MM.1S (cell line): ENCODE data around the gene GPR52.
"Not testable (repeated sequence)": the region's sequence is repeated elsewhere in the genome, so short reads cannot be mapped to it uniquely, and the experiment has no call there.

ENCODE experiments used
- DNase-seq: peaks from one replicate; pipeline ENCODE4 v3.0.0-alpha.2; 2015
- H2AFZ ChIP-seq: fragments of 300-600 bp; sonication (generic); 2 replicates; pipeline ENCODE4 v1.6.0; 2016; ENCODE audit warnings: antibody characterized with exemption, low read length
- H3F3A ChIP-seq: fragments of 300-600 bp; sonication (generic); 2 replicates; pipeline ENCODE4 v1.6.1; 2016; ENCODE audit warnings: mild to moderate bottlenecking, antibody characterized with exemption, low read length, moderate library complexity, mixed read lengths; ENCODE audit not compliant: insufficient read depth
- H3K27ac ChIP-seq: fragments of 300-600 bp; sonication (generic); 2 replicates; pipeline ENCODE4 v1.5.1; 2016; ENCODE audit warnings: mild to moderate bottlenecking, low read length
- H3K27me3 ChIP-seq: fragments of 300-600 bp; sonication (generic); replicated peaks from 2 replicates; pipeline ENCODE4 v1.6.0; 2016; ENCODE audit warnings: low read length; ENCODE audit not compliant: insufficient read depth
- H3K36me3 ChIP-seq: fragments of 300-600 bp; sonication (generic); replicated peaks from 2 replicates; pipeline ENCODE4 v1.6.1; 2016; ENCODE audit warnings: mild to moderate bottlenecking, low read length, mixed read lengths; ENCODE audit not compliant: insufficient read depth
- H3K4me1 ChIP-seq: fragments of 300-600 bp; sonication (generic); 2 replicates; pipeline ENCODE4 v1.6.1; 2016; ENCODE audit warnings: low read length, mixed read lengths
- H3K4me2 ChIP-seq: fragments of 300-600 bp; sonication (generic); 2 replicates; pipeline ENCODE4 v1.6.0; 2016; ENCODE audit warnings: low read depth, low read length
- H3K4me3 ChIP-seq: fragments of 300-600 bp; sonication (generic); 2 replicates; pipeline ENCODE4 v1.5.1; 2016; ENCODE audit warnings: low read length, mixed read lengths
- H3K79me2 ChIP-seq: fragments of 300-600 bp; sonication (generic); 2 replicates; pipeline ENCODE4 v1.6.1; 2016; ENCODE audit warnings: mixed run types, low read length, mixed read lengths
- H3K9ac ChIP-seq: fragments of 300-600 bp; sonication (generic); 2 replicates; pipeline ENCODE4 v1.6.1; 2016; ENCODE audit warnings: low read length, mixed read lengths
- H3K9me2 ChIP-seq: fragments of 300-600 bp; sonication (generic); replicated peaks from 2 replicates; pipeline ENCODE4 v1.6.1; 2016; ENCODE audit warnings: mild to moderate bottlenecking, low read length, mixed read lengths; ENCODE audit not compliant: insufficient read depth
- H3K9me3 ChIP-seq: fragments of 300-600 bp; sonication (generic); replicated peaks from 2 replicates; pipeline ENCODE4 v1.6.1; 2016; ENCODE audit warnings: mild to moderate bottlenecking, low read length, mixed read lengths; ENCODE audit not compliant: insufficient read depth
- H4K20me1 ChIP-seq: fragments of 300-600 bp; sonication (generic); 2 replicates; pipeline ENCODE4 v1.6.1; 2016; ENCODE audit warnings: mild to moderate bottlenecking, low read length, moderate library complexity, mixed read lengths; ENCODE audit not compliant: insufficient read depth
- EZH2 ChIP-seq: fragments of 300-600 bp; sonication (generic); optimal IDR thresholded peaks from 2 replicates; pipeline ENCODE3; 2017; ENCODE audit warnings: low read depth, mild to moderate bottlenecking, antibody characterized with exemption, low read length, mixed read lengths
- EZH2phosphoT487 ChIP-seq: fragments of 300-600 bp; sonication (generic); IDR thresholded peaks from 2 replicates; pipeline ENCODE4 v1.6.1; 2018; ENCODE audit warnings: antibody characterized with exemption, low read length
- TF ChIP-seq, protein P1 (sequence below): fragments of 300-600 bp; sonication (generic); IDR thresholded peaks from 2 replicates; pipeline ENCODE4 v1.5.1; 2016; ENCODE audit warnings: antibody characterized with exemption, low read length, mixed read lengths

GPR52 gene

DNA sequence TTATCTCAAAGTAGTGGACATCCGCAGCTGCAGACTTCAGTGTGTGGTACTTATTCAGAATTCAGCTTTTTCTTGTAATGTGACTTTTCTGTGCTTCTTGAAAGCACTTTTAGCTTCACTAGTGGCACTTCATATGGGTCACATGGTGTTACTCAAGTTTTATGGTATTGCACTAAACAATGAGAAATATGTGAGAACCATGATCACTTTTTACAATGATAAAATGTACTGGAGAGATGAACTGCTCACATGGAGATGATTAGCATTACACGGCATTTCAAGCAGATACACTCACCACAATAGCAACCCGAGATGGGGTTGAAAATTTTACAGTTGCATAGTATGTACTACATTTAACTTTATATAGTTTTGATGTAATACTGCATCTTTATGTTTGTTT, 40.1 kb upstream of the GPR52 start:
- no peak for DNase-seq
- H3F3A ChIP-seq: no peaks in the 10 kb centered on the region
- no peaks in the 10 kb centered on the region for H3K4me1 ChIP-seq
- TF ChIP-seq, protein P1, sequence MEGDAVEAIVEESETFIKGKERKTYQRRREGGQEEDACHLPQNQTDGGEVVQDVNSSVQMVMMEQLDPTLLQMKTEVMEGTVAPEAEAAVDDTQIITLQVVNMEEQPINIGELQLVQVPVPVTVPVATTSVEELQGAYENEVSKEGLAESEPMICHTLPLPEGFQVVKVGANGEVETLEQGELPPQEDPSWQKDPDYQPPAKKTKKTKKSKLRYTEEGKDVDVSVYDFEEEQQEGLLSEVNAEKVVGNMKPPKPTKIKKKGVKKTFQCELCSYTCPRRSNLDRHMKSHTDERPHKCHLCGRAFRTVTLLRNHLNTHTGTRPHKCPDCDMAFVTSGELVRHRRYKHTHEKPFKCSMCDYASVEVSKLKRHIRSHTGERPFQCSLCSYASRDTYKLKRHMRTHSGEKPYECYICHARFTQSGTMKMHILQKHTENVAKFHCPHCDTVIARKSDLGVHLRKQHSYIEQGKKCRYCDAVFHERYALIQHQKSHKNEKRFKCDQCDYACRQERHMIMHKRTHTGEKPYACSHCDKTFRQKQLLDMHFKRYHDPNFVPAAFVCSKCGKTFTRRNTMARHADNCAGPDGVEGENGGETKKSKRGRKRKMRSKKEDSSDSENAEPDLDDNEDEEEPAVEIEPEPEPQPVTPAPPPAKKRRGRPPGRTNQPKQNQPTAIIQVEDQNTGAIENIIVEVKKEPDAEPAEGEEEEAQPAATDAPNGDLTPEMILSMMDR: no peak
- TF ChIP-seq EZH2phosphoT487 (no peak), EZH2 (no peak)
- H2AFZ ChIP-seq: no peak overlapping the region
- H3K4me3 ChIP-seq: no peak overlapping the region
- H3K27me3 ChIP-seq: no peaks in the 10 kb centered on the region
- no peak overlapping the region for H3K27ac ChIP-seq
- no peak overlapping the region for H3K4me2 ChIP-seq
- no peaks in the 10 kb centered on the region for H3K9me2 ChIP-seq
- H3K79me2 ChIP-seq: no peaks in the 10 kb centered on the region
- H3K36me3 ChIP-seq: no peaks in the 10 kb centered on the region
- H3K9me3 ChIP-seq: no peaks in the 10 kb centered on the region
- H4K20me1 ChIP-seq: no peaks in the 10 kb centered on the region
- H3K9ac ChIP-seq: no peak overlapping the region

DNA sequence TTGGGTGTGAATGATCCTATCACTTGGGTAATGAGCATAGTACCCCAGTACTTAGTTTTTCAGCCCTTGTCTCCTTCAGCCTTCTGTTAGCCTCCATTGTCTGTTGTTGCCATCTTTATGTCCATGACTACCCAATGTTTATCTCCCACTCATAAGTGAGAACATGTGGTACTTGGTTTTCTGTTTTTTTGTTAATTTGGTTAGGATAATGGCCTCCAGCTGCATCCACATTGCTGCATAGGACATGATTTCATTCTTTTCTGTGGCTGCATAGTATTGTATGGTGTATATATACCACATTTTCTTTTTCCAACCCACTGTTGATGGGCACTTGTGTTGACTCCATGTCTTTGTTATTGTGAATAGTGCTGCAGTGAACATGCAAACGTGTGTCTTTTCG, 39.6 kb upstream of the GPR52 start:
- Histone ChIP-seq H3K27ac (no peak overlapping the region), H3K79me2 (no peaks in the 10 kb centered on the region), H3K36me3 (no peaks in the 10 kb centered on the region), H3K27me3 (no peaks in the 10 kb centered on the region), H3K4me1 (no peaks in the 10 kb centered on the region), H3K9ac (no peak overlapping the region), H3K9me2 (no peaks in the 10 kb centered on the region), H2AFZ (no peak overlapping the region), H3K4me2 (no peak overlapping the region), H3K9me3 (no peaks in the 10 kb centered on the region), H3K4me3 (no peak overlapping the region), H4K20me1 (no peaks in the 10 kb centered on the region), H3F3A (no peaks in the 10 kb centered on the region)
- TF ChIP-seq EZH2phosphoT487 (no peak), EZH2 (no peak)
- TF ChIP-seq, protein P1: no peak
- DNase-seq: no peak

DNA sequence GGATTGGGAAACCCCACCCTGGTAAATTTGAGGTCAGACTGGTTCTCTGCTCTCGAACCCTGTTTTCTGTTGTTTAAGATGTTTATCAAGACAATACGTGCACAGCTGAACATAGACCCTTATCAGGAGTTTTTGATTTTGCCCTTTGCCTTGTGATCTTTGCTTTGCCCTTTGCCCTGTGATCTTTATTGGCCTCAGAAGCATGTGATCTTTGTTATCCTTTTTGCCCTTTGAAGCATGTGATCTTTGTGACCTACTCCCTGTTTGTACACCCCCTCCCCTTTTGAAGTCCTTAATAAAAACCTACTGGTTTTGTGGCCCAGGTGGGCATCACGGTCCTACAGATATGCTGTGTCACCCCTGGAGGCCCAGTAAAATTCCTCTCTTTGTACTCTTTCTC, 38.0 kb upstream of the GPR52 start:
- not testable (repeated sequence) for H3K9me3 ChIP-seq, H3K27ac ChIP-seq, H3K4me2 ChIP-seq, H3K27me3 ChIP-seq, H3K4me3 ChIP-seq, H3K9ac ChIP-seq, H4K20me1 ChIP-seq, H2AFZ ChIP-seq, H3K36me3 ChIP-seq, H3K79me2 ChIP-seq, H3K4me1 ChIP-seq, DNase-seq, H3K9me2 ChIP-seq, H3F3A ChIP-seq

DNA sequence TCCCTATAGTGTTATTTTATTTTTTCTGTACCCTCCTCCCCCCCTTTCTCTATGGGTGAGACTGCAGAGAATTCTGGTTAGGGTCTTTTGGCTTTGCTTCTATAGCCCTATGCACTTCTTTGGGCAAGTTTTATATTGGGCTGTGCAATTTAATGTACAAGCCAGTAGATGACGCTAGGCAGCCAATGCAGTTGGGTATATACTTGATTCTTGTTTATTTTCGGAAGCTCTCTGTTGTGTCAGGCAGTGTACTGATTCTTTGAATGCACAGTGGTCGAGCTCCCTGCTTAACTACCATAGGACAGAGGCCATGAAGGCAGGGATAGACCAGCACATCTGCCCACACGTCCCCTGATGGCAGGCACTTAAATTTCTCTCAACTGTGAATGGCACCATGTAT, 34.1 kb upstream of the GPR52 start:
- Histone ChIP-seq H2AFZ (no peak overlapping the region), H3K4me3 (no peak overlapping the region), H3K4me1 (no peaks in the 10 kb centered on the region), H3K9me3 (no peaks in the 10 kb centered on the region), H3K27ac (no peak overlapping the region), H3K9ac (no peak overlapping the region), H3F3A (no peaks in the 10 kb centered on the region), H3K36me3 (no peaks in the 10 kb centered on the region), H4K20me1 (no peaks in the 10 kb centered on the region), H3K9me2 (no peaks in the 10 kb centered on the region), H3K4me2 (no peak overlapping the region), H3K27me3 (no peaks in the 10 kb centered on the region), H3K79me2 (no peaks in the 10 kb centered on the region)
- TF ChIP-seq EZH2phosphoT487 (no peak), EZH2 (no peak)
- TF ChIP-seq, protein P1: no peak
- no peak for DNase-seq
